Subcutaneous adipose tissue (tissue), 4 donors: ENCODE measurements around the gene EFNA1. TPM values are rescaled to one million over a fixed set of nuclear protein-coding genes. Genes with fewer than 3 reads are reported as not detected.

ENCODE experiments used
- total RNA-seq, 4 donors: library from RNA; depleted of rRNA; stranded (reverse); fragments of >200 nt; gene quantifications; one replicate each; pipeline ENCODE4 v1.1.0, GENCODE V29; 2016
- TF ChIP-seq, protein P1 (sequence below): fragments of 450-650 bp; IDR thresholded peaks from one replicate; pipeline ENCODE4 v1.5.1; 2016; ENCODE audit warnings: low read depth, mild to moderate bottlenecking, control low read depth, antibody characterized with exemption, moderate library complexity

EFNA1 gene
- total RNA-seq, 4 donors from 2014 or later, result 12.4 to 32.6 (median 16.8) TPM

DNA sequence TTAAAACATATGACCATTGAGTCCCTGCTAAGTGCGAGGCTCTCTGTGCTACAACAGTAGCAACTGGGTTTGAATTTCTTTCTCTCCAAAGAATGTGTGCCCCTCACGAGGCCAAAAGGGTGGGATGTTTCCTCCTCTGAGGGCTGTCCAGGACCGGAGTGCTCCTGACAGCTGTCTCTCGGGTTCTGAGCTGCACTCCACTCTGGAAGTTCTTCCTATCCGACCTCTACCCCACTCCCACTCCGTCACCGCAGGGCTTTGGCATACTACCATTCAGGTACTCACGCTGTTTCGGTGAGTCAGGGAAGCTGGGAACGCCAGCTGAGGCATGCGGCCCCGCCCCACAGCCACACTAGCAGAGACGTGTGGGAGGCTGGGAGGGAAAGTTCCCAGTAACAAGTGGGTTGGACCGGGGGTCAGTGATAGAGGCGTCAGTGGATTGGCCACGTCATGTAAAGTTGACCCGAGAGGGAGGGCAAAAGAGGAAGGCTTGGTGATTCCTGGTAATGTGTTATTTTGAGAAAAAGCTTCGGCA lies 7.3 kb downstream of the EFNA1 start:
- TF ChIP-seq, protein P1, sequence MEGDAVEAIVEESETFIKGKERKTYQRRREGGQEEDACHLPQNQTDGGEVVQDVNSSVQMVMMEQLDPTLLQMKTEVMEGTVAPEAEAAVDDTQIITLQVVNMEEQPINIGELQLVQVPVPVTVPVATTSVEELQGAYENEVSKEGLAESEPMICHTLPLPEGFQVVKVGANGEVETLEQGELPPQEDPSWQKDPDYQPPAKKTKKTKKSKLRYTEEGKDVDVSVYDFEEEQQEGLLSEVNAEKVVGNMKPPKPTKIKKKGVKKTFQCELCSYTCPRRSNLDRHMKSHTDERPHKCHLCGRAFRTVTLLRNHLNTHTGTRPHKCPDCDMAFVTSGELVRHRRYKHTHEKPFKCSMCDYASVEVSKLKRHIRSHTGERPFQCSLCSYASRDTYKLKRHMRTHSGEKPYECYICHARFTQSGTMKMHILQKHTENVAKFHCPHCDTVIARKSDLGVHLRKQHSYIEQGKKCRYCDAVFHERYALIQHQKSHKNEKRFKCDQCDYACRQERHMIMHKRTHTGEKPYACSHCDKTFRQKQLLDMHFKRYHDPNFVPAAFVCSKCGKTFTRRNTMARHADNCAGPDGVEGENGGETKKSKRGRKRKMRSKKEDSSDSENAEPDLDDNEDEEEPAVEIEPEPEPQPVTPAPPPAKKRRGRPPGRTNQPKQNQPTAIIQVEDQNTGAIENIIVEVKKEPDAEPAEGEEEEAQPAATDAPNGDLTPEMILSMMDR, result no peak

DNA sequence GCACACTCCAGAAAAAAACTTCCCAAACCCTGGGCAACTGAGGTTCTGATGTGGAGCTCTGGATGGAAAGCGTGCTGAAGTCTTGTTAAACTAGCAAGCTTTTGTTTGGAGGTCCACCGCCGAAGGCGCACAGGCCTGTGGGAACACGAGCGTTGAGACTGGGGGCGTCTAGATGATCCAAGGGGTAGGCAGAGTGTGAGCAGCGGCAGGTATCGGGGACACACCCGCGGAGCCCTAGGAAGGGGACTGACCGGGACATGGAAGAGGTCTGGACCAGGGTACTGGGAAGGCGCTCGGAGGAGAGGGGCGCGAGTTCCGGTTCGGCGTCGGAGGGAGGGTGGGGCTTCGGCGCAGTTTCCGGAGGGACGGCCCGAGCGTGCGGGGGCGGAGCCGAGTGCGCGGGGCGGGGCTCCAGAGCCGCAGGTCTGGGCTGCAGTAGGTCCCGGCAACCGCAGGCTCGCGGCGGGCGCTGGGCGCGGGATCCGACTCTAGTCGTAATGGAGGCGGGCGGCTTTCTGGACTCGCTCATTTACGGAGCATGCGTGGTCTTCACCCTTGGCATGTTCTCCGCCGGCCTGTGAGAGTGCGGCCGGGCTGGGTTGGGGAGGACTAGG lies 7.8 kb downstream of the EFNA1 start, which contains the start of gene SLC50A1:
Gene SLC50A1 (plus strand): TSS at position 438 of the 614 bp plus-strand sequence. CDS start 60 bp downstream, at position 498.
- TF ChIP-seq, protein P1, result no peak

DNA sequence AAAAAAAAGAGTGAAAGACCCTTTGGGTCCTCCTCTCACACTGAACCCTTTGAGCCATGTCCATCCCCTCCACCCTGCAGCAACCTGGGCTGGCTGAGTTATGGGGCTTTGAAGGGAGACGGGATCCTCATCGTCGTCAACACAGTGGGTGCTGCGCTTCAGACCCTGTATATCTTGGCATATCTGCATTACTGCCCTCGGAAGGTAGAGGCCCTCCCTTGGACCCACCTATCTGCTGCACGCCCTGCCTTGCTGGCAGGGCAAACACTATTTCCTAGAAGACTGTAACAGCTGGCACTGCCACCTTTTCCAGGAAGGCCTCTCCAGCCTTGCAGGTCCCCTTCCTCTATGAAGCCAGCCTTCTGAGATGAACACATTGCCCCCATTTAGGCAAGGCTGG lies 9.1 kb downstream of the EFNA1 start:
- TF ChIP-seq, protein P1, result no peak

DNA sequence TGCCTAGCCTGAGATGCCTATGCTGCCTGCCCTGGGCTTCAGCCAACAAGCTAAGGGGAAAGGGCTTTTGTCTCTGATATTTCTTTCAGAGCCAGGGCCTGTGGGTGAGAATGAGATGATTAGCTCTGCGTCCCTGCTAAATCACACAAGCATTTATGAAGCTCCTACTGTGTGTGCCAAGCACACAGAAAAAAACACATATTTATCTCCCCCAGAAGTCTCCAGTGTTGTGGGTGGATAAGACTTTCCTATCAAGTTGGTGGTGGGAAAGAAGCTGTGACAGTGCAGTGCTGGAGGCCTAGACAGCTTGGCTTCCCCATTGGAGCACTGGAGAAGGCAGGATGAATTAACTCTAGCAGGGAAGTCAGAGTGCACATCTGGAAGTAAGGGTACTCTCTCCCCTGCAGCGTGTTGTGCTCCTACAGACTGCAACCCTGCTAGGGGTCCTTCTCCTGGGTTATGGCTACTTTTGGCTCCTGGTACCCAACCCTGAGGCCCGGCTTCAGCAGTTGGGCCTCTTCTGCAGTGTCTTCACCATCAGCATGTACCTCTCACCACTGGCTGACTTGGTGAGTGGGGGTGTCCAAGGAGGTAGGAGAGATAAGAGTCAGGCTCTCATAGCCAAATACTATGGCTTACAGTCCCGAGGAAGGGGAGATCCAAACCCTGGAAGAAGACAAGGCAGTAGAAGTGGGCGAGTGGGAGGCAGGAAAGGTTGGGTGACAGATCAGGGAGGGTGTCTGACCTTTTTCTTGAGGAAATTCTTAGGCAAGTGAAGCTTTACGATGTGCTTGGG lies 9.7 kb downstream of the EFNA1 start:
- TF ChIP-seq, protein P1, result no peak

DNA sequence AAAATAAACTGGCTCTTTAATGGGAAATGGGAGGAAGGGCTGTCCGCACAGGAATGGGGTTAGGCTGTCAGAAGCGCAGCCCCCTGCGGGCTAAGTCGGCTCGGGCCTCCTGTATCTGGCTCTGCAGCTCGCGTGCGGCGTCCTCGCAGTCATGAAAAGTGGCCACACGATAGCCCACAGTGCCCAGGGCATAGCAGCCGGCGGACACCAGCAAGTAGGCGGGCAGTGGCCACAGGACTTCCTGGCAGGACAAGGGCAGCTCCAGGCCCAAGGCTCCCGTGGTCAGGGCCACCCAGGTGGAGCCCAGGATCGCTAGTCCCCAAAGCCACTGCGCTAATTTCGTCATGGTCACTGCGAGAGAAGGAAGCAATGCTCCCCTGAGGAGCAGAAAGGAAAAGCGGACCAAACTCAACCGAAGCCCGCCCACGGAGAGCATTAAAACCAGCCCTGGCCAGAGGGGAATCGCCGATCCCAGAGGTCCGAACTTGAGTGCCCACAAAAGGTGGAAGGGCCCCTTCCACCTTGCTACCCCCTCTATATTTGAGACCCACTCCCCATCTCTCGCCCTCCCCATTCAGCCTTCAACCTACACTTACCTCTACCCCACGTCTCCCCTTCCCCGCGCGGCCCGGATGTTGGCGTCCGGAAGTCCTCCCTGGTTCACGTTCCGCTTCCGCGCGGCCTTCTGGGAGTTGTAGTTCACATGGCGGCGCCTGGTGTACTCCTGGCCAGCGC lies 12.4 kb downstream of the EFNA1 start, which contains the start of gene DPM3:
Gene DPM3 (minus strand): TSS at position 637 of the 735 bp plus-strand sequence. CDS start 291 bp downstream, at position 346.
- TF ChIP-seq, protein P1, result no peak

DNA sequence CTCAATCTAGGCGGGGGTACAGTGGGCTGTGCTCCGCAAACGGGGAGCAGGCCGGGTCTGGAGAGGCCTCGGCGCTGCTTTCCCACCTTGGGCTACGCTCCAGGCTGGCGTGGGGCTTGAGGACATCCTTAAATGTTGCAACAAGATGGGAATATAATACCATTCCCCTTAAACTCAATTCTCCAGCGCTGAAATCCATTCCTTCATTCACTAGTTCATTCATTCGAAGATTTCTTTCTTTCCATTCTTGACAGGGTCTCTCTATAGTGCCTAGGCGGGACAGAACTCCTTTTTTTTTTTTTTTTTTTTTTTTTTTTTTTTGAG lies 12.9 kb downstream of the EFNA1 start:
- TF ChIP-seq, protein P1, result no peak

DNA sequence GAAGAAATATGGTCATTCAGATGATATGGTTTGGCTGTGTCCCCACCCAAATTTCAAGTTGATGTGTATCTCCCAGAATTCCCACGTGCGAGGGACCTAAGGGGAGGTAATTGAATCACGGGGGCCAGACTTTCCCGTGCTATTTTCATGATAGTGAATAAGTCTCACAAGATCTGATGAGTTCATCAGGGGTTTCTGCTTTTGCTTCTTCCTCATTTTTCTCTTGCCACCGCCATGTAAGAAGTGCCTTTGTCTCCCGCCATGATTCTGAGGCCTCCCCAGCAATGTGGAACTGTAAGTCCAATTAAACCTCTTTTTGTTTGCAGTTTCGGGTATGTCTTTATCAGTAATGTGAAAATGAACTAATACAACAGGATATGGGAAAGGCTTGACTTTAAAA lies 14.1 kb downstream of the EFNA1 start:
- TF ChIP-seq, protein P1, result no peak
